ENCODE results near the gene RGP1. TPM values are rescaled to one million over a fixed set of nuclear protein-coding genes. Genes with fewer than 3 reads are reported as not detected.

Gene RGP1
- total and polyA plus RNA-seq, 12 donors, result 6.4 to 41.2 (median 22.3) TPM

Small RNAs within 50 kb of the gene (microRNA-seq; reads per million reads assigned to microRNA genes)
- gene MIR6852 (0 to 0.89 (median 0) reads per million in 3 donors), gene MIR6853 (0 to 0.76 (median 0.28) reads per million in 3 donors)

Small RNAs within 50 kb of the gene (small RNA-seq; reads per million reads assigned to genes)
- 0.12 to 0.17 reads per million in 2 donors for gene MIR6853

Other genes with a start within 250 kb of the RGP1 start
- gene TESK1, start 144.0 kb upstream of the RGP1 start, total RNA-seq, result 100 to 1,000 TPM in 1 of 9 donors, 10 to 100 TPM in 8; 25.9 to 189 (median 56.5) TPM
- 100 to 1,000 TPM in 2 of 3 donors, 10 to 100 TPM in 1; 68.6 to 159 (median 152) TPM for gene TESK1, start 144.0 kb upstream of the RGP1 start, polyA plus RNA-seq
- 1 to 10 TPM in 8 of 9 donors, under 1 TPM in 1; 0.69 to 8.0 (median 3.9) TPM for gene CD72, start 130.9 kb upstream of the RGP1 start, total RNA-seq
- gene CD72, start 130.9 kb upstream of the RGP1 start, polyA plus RNA-seq, result 10 to 100 TPM in 1 of 3 donors, 1 to 10 TPM in 2; 1.3 to 18.5 (median 7.4) TPM
- gene SIT1, start 98.4 kb upstream of the RGP1 start, total RNA-seq, result 1 to 10 TPM in 4 of 9 donors, under 1 TPM in 4, not detected in 1; 0.06 to 2.1 (median 0.86) TPM
- gene SIT1, start 98.4 kb upstream of the RGP1 start, polyA plus RNA-seq, result 1 to 10 TPM in 1 of 3 donors, under 1 TPM in 1, not detected in 1; 0.37 to 1.0 TPM
- over 10,000 TPM in 5 of 9 donors, 1,000 to 10,000 TPM in 3, 100 to 1,000 TPM in 1; 885 to 23,366 (median 10,611) TPM for gene RMRP, start 91.3 kb upstream of the RGP1 start, total RNA-seq
- 1,000 to 10,000 TPM in 2 of 3 donors, not detected in 1; 1,807 to 2,186 TPM for gene RMRP, start 91.3 kb upstream of the RGP1 start, polyA plus RNA-seq
- 10 to 100 TPM; 27.9 to 55.0 (median 39.6) TPM for gene CCDC107, start 91.0 kb upstream of the RGP1 start, total RNA-seq
- 100 to 1,000 TPM in 2 of 3 donors, 10 to 100 TPM in 1; 53.6 to 198 (median 169) TPM for gene CCDC107, start 91.0 kb upstream of the RGP1 start, polyA plus RNA-seq
- gene ARHGEF39, start 84.1 kb upstream of the RGP1 start, total RNA-seq, result 10 to 100 TPM in 1 of 9 donors, 1 to 10 TPM in 3, under 1 TPM in 5; 0.42 to 18.4 (median 0.96) TPM
- gene ARHGEF39, start 84.1 kb upstream of the RGP1 start, polyA plus RNA-seq, result 1 to 10 TPM; 1.2 to 4.0 (median 1.5) TPM
- gene CA9, start 75.4 kb upstream of the RGP1 start, total RNA-seq, result 10 to 100 TPM in 1 of 9 donors, 1 to 10 TPM in 5, under 1 TPM in 3; 0.28 to 13.7 (median 2.0) TPM
- gene CA9, start 75.4 kb upstream of the RGP1 start, polyA plus RNA-seq, result 1 to 10 TPM in 2 of 3 donors, under 1 TPM in 1; 0.31 to 1.4 (median 1.3) TPM
- 100 to 1,000 TPM; 188 to 654 (median 368) TPM for gene TPM2, start 59.4 kb upstream of the RGP1 start, total RNA-seq
- gene TPM2, start 59.4 kb upstream of the RGP1 start, polyA plus RNA-seq, result 1,000 to 10,000 TPM in 2 of 3 donors, 100 to 1,000 TPM in 1; 462 to 1,472 (median 1,350) TPM
- gene TLN1, start 17.1 kb upstream of the RGP1 start, total RNA-seq, result 100 to 1,000 TPM; 157 to 565 (median 372) TPM
- gene TLN1, start 17.1 kb upstream of the RGP1 start, polyA plus RNA-seq, result 100 to 1,000 TPM; 165 to 232 (median 178) TPM
- 100 to 1,000 TPM in 1 of 9 donors, 10 to 100 TPM in 8; 47.0 to 142 (median 60.3) TPM for gene CREB3, start 16.6 kb upstream of the RGP1 start, total RNA-seq
- 100 to 1,000 TPM in 1 of 3 donors, 10 to 100 TPM in 2; 47.6 to 113 (median 52.0) TPM for gene CREB3, start 16.6 kb upstream of the RGP1 start, polyA plus RNA-seq
- 10 to 100 TPM; 28.5 to 74.5 (median 52.4) TPM for gene GBA2, start 59 bp upstream of the RGP1 start, total RNA-seq
- 10 to 100 TPM; 42.4 to 84.8 (median 79.0) TPM for gene GBA2, start 59 bp upstream of the RGP1 start, polyA plus RNA-seq
- 1 to 10 TPM in 2 of 9 donors, not detected in 7; 1.1 to 2.0 TPM for gene MSMP, start 5.0 kb downstream of the RGP1 start, total RNA-seq
- 1 to 10 TPM in 1 of 3 donors, under 1 TPM in 1, not detected in 1; 0.56 to 1.3 TPM for gene MSMP, start 5.0 kb downstream of the RGP1 start, polyA plus RNA-seq
- gene NPR2, start 42.3 kb downstream of the RGP1 start, total RNA-seq, result 10 to 100 TPM in 8 of 9 donors, 1 to 10 TPM in 1; 5.6 to 69.9 (median 21.5) TPM
- gene NPR2, start 42.3 kb downstream of the RGP1 start, polyA plus RNA-seq, result 10 to 100 TPM; 13.5 to 46.4 (median 39.0) TPM
- 1 to 10 TPM in 8 of 9 donors, under 1 TPM in 1; 0.98 to 3.6 (median 2.3) TPM for gene SPAG8, start 63.0 kb downstream of the RGP1 start, total RNA-seq
- 1 to 10 TPM; 1.2 to 9.2 (median 4.2) TPM for gene SPAG8, start 63.0 kb downstream of the RGP1 start, polyA plus RNA-seq
- 10 to 100 TPM; 27.6 to 99.6 (median 78.7) TPM for gene HINT2, start 65.8 kb downstream of the RGP1 start, total RNA-seq
- 100 to 1,000 TPM in 2 of 3 donors, 10 to 100 TPM in 1; 83.5 to 199 (median 119) TPM for gene HINT2, start 65.8 kb downstream of the RGP1 start, polyA plus RNA-seq
- gene FAM221B, start 79.4 kb downstream of the RGP1 start, total RNA-seq, result under 1 TPM in 1 of 9 donors, not detected in 8; 0.22 TPM
- under 1 TPM in 2 of 3 donors, not detected in 1; 0.07 to 0.16 TPM for gene FAM221B, start 79.4 kb downstream of the RGP1 start, polyA plus RNA-seq
- 10 to 100 TPM in 7 of 9 donors, 1 to 10 TPM in 2; 5.5 to 43.6 (median 17.5) TPM for gene TMEM8B, start 79.9 kb downstream of the RGP1 start, total RNA-seq
- 10 to 100 TPM; 13.3 to 33.3 (median 23.2) TPM for gene TMEM8B, start 79.9 kb downstream of the RGP1 start, polyA plus RNA-seq
- not detected for gene OR13J1, start 121.1 kb downstream of the RGP1 start, total RNA-seq
- not detected for gene OR13J1, start 121.1 kb downstream of the RGP1 start, polyA plus RNA-seq
- 1 to 10 TPM in 5 of 9 donors, under 1 TPM in 2, not detected in 2; 0.35 to 5.9 (median 1.9) TPM for gene HRCT1, start 156.9 kb downstream of the RGP1 start, total RNA-seq
- 1 to 10 TPM in 2 of 3 donors, not detected in 1; 1.1 to 1.5 TPM for gene HRCT1, start 156.9 kb downstream of the RGP1 start, polyA plus RNA-seq
- gene SPAAR, start 160.2 kb downstream of the RGP1 start, total RNA-seq, result 1 to 10 TPM in 7 of 9 donors, under 1 TPM in 2; 0.54 to 3.6 (median 2.0) TPM
- gene SPAAR, start 160.2 kb downstream of the RGP1 start, polyA plus RNA-seq, result 1 to 10 TPM; 2.0 to 3.3 (median 2.6) TPM
- gene OR2S2, start 208.9 kb downstream of the RGP1 start, total RNA-seq, result not detected
- not detected for gene OR2S2, start 208.9 kb downstream of the RGP1 start, polyA plus RNA-seq

Measured in adrenal gland (tissue), 12 donors.